Upper lobe of left lung (tissue), 4 donors: ENCODE data around the gene SNX24.

Experiments used
- CTCF ChIP-seq, 6 experiments: fragments of 450-650 bp in 4 of 6; fragments of 200-600 bp in 2 of 6; sonication (generic) in 2 of 6; IDR thresholded peaks; one replicate each; pipeline ENCODE4 v1.5.1; 2016 to 2019; ENCODE audit warnings: antibody characterized with exemption in 6 of 6
- EP300 ChIP-seq, 4 donors: sonication (generic); formaldehyde crosslinking; IDR thresholded peaks; one replicate each; pipeline ENCODE4 v1.5.1; 2017; ENCODE audit warnings: antibody characterized with exemption in 4 of 4, control low read depth in 2 of 4
- POLR2A ChIP-seq, 4 donors: fragments of 450-650 bp; IDR thresholded peaks; one replicate each; pipeline ENCODE4 v1.5.1; 2016 to 2017; ENCODE audit warnings: antibody characterized with exemption in 4 of 4, mild to moderate bottlenecking in 2 of 4
- POLR2AphosphoS5 ChIP-seq, 2 donors: sonication (generic); formaldehyde crosslinking; IDR thresholded peaks; one replicate each; pipeline ENCODE4 v1.5.1; 2017; ENCODE audit warnings: antibody characterized with exemption in 2 of 2

- TF ChIP-seq CTCF (IDR thresholded peaks at IDR 0.05) (no peak), POLR2AphosphoS5 (IDR thresholded peaks at IDR 0.05) (no peak), POLR2A (IDR thresholded peaks at IDR 0.05) (no peak), EP300 (IDR thresholded peaks at IDR 0.05) (no peak)
Observed at GRCh38 chr5:122967085-122967484, 121.7 kb downstream of the SNX24 start.
